Measurements from ENCODE around the gene WDR33. TPM values are rescaled to one million over a fixed set of nuclear protein-coding genes. Genes with fewer than 3 reads are reported as not detected.

The WDR33 gene
- total RNA-seq, 1 donor from 2014 or later: 60.1 TPM

GRCh38 chr2:127672341-127673224, 138.4 kb downstream of the WDR33 start:
- peak; percentile 40 for DNase-seq (ENCODE audit: low spot score)

GRCh38 chr2:127671557-127672302, 139.2 kb downstream of the WDR33 start:
- DNase-seq (ENCODE audit: low spot score): peak; percentile 35

- DNase-seq (ENCODE audit: low spot score): peak; percentile 18
Observed at GRCh38 chr2:127670957-127671290, 140.0 kb downstream of the WDR33 start.

- DNase-seq (ENCODE audit: low spot score): peak; percentile 4
Observed at GRCh38 chr2:127670055-127670956, 140.7 kb downstream of the WDR33 start.

- DNase-seq (ENCODE audit: low spot score): no peak
Observed at GRCh38 chr2:127669056-127669455, 141.9 kb downstream of the WDR33 start.

GRCh38 chr2:127665267-127665893, 145.6 kb downstream of the WDR33 start:
- no peak for DNase-seq (ENCODE audit: low spot score)

- DNase-seq (ENCODE audit: low spot score): no peak
Observed at GRCh38 chr2:127664895-127665225, 146.1 kb downstream of the WDR33 start.

GRCh38 chr2:127664065-127664894, 146.7 kb downstream of the WDR33 start:
- no peak for DNase-seq (ENCODE audit: low spot score)

GRCh38 chr2:127663566-127664064, 147.4 kb downstream of the WDR33 start:
- no peak for DNase-seq (ENCODE audit: low spot score)

GRCh38 chr2:127662937-127663565, 147.9 kb downstream of the WDR33 start:
- no peak for DNase-seq (ENCODE audit: low spot score)

GRCh38 chr2:127661949-127662510, 148.9 kb downstream of the WDR33 start:
- no peak for DNase-seq (ENCODE audit: low spot score)

GRCh38 chr2:127661072-127661649, 149.8 kb downstream of the WDR33 start:
- no peak for DNase-seq (ENCODE audit: low spot score)

GRCh38 chr2:127660291-127660578, 150.7 kb downstream of the WDR33 start:
- DNase-seq (ENCODE audit: low spot score): no peak

- no peak for DNase-seq (ENCODE audit: low spot score)
Observed at GRCh38 chr2:127659408-127660290, 151.3 kb downstream of the WDR33 start.

GRCh38 chr2:127658641-127659407, 152.1 kb downstream of the WDR33 start:
- no peak for DNase-seq (ENCODE audit: low spot score)

- DNase-seq (ENCODE audit: low spot score): no peak
Observed at GRCh38 chr2:127658146-127658545, 152.8 kb downstream of the WDR33 start.

GRCh38 chr2:127657232-127657595, 153.8 kb downstream of the WDR33 start:
- DNase-seq (ENCODE audit: low spot score): no peak

Measured in ureter (tissue), 1 donor.